GM12865 (cell line): ENCODE results near the gene SNX9.
A peak's percentile ranks its signal among the peaks of the same experiment; 100 is the strongest.
"Not testable (repeated sequence)": the region's sequence is repeated elsewhere in the genome, so short reads cannot be mapped to it uniquely, and the experiment has no call there.

Source experiments
- DNase-seq: peaks from one replicate; pipeline ENCODE4 v3.0.0; 2010; ENCODE audit warnings: low read depth
- H3K4me3 ChIP-seq: 2 replicates; pipeline ENCODE4 v1.5.1; 2011; ENCODE audit warnings: mild to moderate bottlenecking, low read depth, low read length, control low read depth
- CTCF ChIP-seq: IDR thresholded peaks from 2 replicates; pipeline ENCODE4 v1.5.1; 2011; ENCODE audit warnings: low read length, control low read depth, low read depth, inconsistent platforms; ENCODE audit not compliant: insufficient read depth; ENCODE audit errors: missing control alignments

SNX9 gene

GRCh38 chr6:157944983-157945931 lies 122.2 kb downstream of the SNX9 start:
- no peak overlapping the region for H3K4me3 ChIP-seq
- no peak for DNase-seq
- TF ChIP-seq CTCF = no peak

GRCh38 chr6:157946053-157946617 lies 123.1 kb downstream of the SNX9 start:
- TF ChIP-seq CTCF = no peak
- no peak for DNase-seq
- H3K4me3 ChIP-seq = no peak overlapping the region

- TF ChIP-seq CTCF = peak; percentile 81
- peak; percentile 45 for DNase-seq
- H3K4me3 ChIP-seq = no peak overlapping the region
Observed at GRCh38 chr6:157946865-157947532, 124.0 kb downstream of the SNX9 start.

- H3K4me3 ChIP-seq, DNase-seq: not testable (repeated sequence)
Observed at GRCh38 chr6:157950899-157951298, 127.9 kb downstream of the SNX9 start.

GRCh38 chr6:157951828-157952227 lies 128.8 kb downstream of the SNX9 start:
- no peak overlapping the region for H3K4me3 ChIP-seq
- no peak for DNase-seq
- TF ChIP-seq CTCF = no peak

GRCh38 chr6:157952861-157953351 lies 129.9 kb downstream of the SNX9 start:
- DNase-seq = no peak
- H3K4me3 ChIP-seq = no peak overlapping the region
- TF ChIP-seq CTCF = no peak

GRCh38 chr6:157953580-157954091 lies 130.6 kb downstream of the SNX9 start:
- DNase-seq = no peak
- no peak overlapping the region for H3K4me3 ChIP-seq
- TF ChIP-seq CTCF = no peak
